IPS-20b (cell line): ENCODE results near the gene ATXN2L.
"Not testable (repeated sequence)": the region's sequence is repeated elsewhere in the genome, so short reads cannot be mapped to it uniquely, and the experiment has no call there.

ENCODE experiments used
- H3K27ac ChIP-seq: one replicate; pipeline ENCODE4 v1.5.1; 2013; ENCODE audit warnings: low read length
- H3K27me3 ChIP-seq: 2 replicates; pipeline ENCODE4 v1.6.1; 2013; ENCODE audit warnings: mild to moderate bottlenecking, low read length, inconsistent platforms; ENCODE audit not compliant: insufficient read depth
- H3K36me3 ChIP-seq: 2 replicates; pipeline ENCODE4 v1.6.1; 2013; ENCODE audit warnings: low read depth, mild to moderate bottlenecking, inconsistent platforms, low read length, moderate library complexity; ENCODE audit not compliant: insufficient read depth
- H3K4me1 ChIP-seq: 2 replicates; pipeline ENCODE4 v1.6.1; 2013; ENCODE audit warnings: mild to moderate bottlenecking, control low read depth, inconsistent platforms, low read length, moderate library complexity; ENCODE audit not compliant: insufficient read depth
- H3K4me3 ChIP-seq: 2 replicates; pipeline ENCODE4 v1.5.1; 2013; ENCODE audit warnings: mild to moderate bottlenecking, low read length, inconsistent platforms
- H3K9ac ChIP-seq: 2 replicates; pipeline ENCODE4 v1.6.1; 2013; ENCODE audit warnings: low read depth, mild to moderate bottlenecking, inconsistent platforms, low read length, moderate library complexity
- H3K9me3 ChIP-seq: 2 replicates; pipeline ENCODE4 v1.6.1; 2013; ENCODE audit warnings: mild to moderate bottlenecking, low read depth, low read length, inconsistent platforms; ENCODE audit not compliant: insufficient read depth

Gene ATXN2L

DNA sequence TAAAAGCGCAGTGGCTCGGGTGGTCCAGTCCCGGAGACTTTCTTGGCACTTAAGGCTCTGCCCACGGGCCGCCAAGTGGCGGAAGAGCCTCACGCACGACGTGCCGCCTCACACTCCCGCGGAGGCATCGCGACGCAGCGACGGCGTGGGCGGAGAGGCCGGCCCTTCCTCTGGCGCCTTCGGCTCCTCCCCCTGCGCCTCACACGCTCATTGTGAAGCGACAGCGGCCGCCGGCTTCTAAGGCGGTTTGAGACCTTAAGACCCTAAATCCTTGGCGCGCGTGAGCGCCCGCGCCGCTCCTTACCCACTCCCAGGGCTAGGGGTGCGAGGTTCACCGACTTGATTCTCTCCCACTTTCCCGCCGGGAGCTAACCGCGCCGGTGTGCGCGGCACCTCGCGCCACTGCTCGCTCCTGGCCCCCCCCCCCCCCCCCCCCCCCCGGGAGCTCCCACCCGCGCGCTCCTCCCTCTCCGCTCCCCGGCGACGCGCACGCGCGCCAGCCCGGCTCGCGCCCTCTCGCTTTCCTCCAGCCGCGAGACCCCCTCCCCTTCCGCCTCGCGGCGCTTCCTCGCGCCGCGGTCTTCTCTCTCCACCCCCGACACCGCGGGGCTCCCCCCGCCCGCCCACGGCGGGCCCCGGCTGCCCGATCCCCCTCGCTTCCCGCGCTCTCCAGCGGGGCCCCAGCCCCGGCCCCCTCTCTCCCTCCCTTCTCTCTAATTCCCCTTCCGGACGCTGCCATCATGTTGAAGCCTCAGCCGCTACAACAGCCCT lies at the start of gene ATXN2L:
TSS of gene ATXN2L (plus strand) at position 480 of the 771 bp plus-strand sequence. CDS start at position 741, 261 bp downstream.
- H3K4me3 ChIP-seq, result peak within 1 kb of the TSS; percentile 95
- no peaks in the 10 kb centered on the region for H3K27me3 ChIP-seq
- no peak within 1 kb of the TSS for H3K27ac ChIP-seq
- peaks cover 33% of the 10 kb centered on the region for H3K36me3 ChIP-seq
- H3K9ac ChIP-seq, result peak within 1 kb of the TSS; percentile 73
- peaks cover 7% of the 10 kb centered on the region for H3K4me1 ChIP-seq
- no peaks in the 10 kb centered on the region for H3K9me3 ChIP-seq

DNA sequence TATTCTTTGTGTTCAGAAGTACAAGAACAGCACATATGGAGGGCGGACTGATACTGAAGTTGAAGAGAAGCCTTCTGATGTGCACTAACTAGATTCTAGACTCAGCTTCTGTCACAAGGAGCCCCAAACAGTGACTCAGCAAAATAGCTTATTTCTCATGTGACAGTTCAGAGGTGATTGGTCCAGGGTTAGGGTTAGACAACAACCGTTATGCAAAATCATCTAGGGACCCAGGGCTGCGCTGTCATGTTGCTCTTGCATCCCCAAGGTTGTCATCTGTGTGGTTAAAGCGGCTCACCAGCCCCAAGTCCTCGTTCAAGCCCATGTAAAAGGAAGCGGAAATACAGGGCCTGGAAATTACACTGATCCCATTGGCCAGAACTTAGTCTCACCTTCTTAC lies 41.1 kb upstream of the ATXN2L start:
- not testable (repeated sequence) for H3K9ac ChIP-seq, H3K4me1 ChIP-seq, H3K27me3 ChIP-seq, H3K4me3 ChIP-seq, H3K36me3 ChIP-seq, H3K9me3 ChIP-seq, H3K27ac ChIP-seq

- H3K4me3 ChIP-seq, H3K27me3 ChIP-seq: not testable (repeated sequence)
Measured at GRCh38 chr16:28782357-28782756, 40.4 kb upstream of the ATXN2L start.

DNA sequence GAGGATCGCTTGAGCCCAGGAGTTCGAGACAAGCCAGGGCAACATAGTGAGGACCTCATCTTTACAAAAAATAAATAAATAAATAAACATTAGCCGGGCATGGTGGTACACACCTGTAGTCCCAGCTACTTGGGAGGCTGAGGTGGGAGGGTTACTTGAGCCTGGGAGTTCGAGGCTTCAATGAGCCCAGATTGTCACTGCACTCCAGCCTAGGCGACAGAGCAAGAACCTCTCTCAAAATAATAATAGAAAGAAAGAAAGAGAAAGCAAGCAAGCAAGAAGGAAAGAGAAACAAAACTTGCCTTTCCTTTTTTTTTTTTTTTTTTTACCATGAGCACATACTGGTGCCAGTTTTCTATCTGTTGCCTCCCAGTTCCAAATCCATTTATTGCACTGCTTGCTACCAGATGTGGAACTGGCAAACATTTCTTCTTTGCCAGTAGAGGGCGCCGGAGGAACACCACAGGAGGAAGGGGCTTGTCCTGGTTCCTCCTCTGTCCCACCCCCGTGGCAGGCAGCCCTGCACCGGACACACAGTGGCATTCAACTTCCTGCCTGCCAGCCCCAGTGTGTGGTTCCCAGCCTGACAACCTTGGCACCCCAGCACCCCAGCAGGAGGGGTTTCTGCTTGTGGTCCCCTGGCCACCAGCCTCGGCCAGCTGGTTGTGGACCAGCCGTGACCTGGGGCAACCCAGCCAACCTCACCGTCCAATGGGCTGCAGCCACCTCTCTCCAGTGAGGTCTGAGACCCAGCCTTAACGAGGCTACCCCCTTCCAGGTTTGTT lies 20.4 kb upstream of the ATXN2L start:
- H3K36me3 ChIP-seq, H3K27ac ChIP-seq, H3K4me1 ChIP-seq, H3K9me3 ChIP-seq, H3K4me3 ChIP-seq, H3K9ac ChIP-seq, H3K27me3 ChIP-seq: not testable (repeated sequence)

More at GRCh38 chr16:28782357-28782756, 40.4 kb upstream of the ATXN2L start:
- H3K9me3 ChIP-seq, H3K4me1 ChIP-seq, H3K9ac ChIP-seq, H3K27ac ChIP-seq, H3K36me3 ChIP-seq: not testable (repeated sequence)

GRCh38 chr16:28807445-28808120 lies 15.2 kb upstream of the ATXN2L start:
- not testable (repeated sequence) for H3K4me3 ChIP-seq, H3K27me3 ChIP-seq, H3K27ac ChIP-seq, H3K4me1 ChIP-seq, H3K9ac ChIP-seq, H3K36me3 ChIP-seq, H3K9me3 ChIP-seq

GRCh38 chr16:28820016-28820415 lies 2.8 kb upstream of the ATXN2L start:
- no peak overlapping the region for H3K9ac ChIP-seq
- H3K36me3 ChIP-seq, result peaks cover 6% of the 10 kb centered on the region
- H3K27me3 ChIP-seq, result no peaks in the 10 kb centered on the region
- no peaks in the 10 kb centered on the region for H3K9me3 ChIP-seq
- H3K27ac ChIP-seq, result no peak overlapping the region
- peaks cover 2% of the 10 kb centered on the region for H3K4me1 ChIP-seq
- no peak overlapping the region for H3K4me3 ChIP-seq

GRCh38 chr16:28820546-28820945 lies 2.3 kb upstream of the ATXN2L start:
- H3K4me3 ChIP-seq, H3K4me1 ChIP-seq, H3K9ac ChIP-seq, H3K27me3 ChIP-seq, H3K27ac ChIP-seq, H3K9me3 ChIP-seq: not testable (repeated sequence)
- peaks cover 11% of the 10 kb centered on the region for H3K36me3 ChIP-seq

GRCh38 chr16:28821874-28822519 lies 802 bp upstream of the ATXN2L start:
- H3K4me1 ChIP-seq, result peaks cover 7% of the 10 kb centered on the region
- H3K27me3 ChIP-seq, result no peaks in the 10 kb centered on the region
- peak overlapping the region; percentile 95 for H3K4me3 ChIP-seq
- H3K27ac ChIP-seq, result no peak overlapping the region
- peak overlapping the region; percentile 73 for H3K9ac ChIP-seq
- H3K36me3 ChIP-seq, result peaks cover 26% of the 10 kb centered on the region
- H3K9me3 ChIP-seq, result no peaks in the 10 kb centered on the region

- Histone ChIP-seq H3K27me3 (no peaks in the 10 kb centered on the region), H3K9me3 (no peaks in the 10 kb centered on the region), H3K9ac (peak overlapping the region; percentile 73), H3K27ac (no peak overlapping the region), H3K4me3 (peak overlapping the region; percentile 95), H3K36me3 (peaks cover 40% of the 10 kb centered on the region), H3K4me1 (peaks cover 7% of the 10 kb centered on the region)
Measured at GRCh38 chr16:28823291-28823872, 583 bp downstream of the ATXN2L start.

DNA sequence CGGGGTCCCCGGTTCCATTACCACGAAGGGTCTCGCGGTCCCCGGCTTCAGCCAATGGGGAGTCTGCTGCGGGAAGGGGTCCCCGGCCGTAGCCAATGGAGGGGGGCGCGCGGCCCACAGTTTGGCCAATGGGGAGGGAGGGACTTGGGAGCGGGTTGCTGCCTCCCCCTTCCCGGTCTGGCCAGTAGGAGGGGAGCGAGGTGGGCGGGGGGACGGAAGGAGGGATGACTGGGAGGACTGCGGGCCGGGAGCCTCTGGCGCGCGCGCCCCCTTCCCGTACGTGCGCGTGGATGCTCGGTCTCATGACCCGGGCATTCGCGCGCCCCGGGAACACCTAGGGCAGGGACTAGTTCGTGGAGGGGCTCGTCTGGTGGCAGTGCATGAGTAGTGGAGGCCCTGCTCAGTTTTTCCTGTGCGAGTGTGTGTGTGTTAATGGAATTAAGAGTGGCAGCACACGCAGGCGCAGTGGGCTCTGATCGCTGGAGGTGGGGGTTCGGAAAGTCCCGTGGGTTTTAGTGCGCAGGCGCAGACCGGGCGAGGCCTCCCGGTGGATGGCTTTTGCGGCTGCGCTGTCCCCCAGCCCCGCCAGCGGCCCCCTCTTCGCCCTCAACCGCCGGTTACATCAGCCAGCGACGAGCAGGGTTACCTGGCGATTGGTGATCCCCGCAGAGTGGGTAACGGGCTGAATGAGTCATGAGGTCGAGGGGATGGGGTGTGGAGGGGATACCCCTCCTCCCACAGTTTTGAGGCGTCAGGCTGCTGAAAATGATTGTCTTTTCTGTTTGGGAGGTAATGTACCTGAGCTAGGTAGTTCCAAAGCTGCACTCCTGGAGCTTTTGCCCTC lies 1.3 kb downstream of the ATXN2L start:
- Histone ChIP-seq H3K36me3 (peaks cover 47% of the 10 kb centered on the region), H3K27me3 (no peaks in the 10 kb centered on the region), H3K4me1 (peaks cover 7% of the 10 kb centered on the region), H3K4me3 (peak overlapping the region; percentile 95), H3K27ac (peak overlapping the region; percentile 87), H3K9ac (peak overlapping the region; percentile 99), H3K9me3 (no peaks in the 10 kb centered on the region)

DNA sequence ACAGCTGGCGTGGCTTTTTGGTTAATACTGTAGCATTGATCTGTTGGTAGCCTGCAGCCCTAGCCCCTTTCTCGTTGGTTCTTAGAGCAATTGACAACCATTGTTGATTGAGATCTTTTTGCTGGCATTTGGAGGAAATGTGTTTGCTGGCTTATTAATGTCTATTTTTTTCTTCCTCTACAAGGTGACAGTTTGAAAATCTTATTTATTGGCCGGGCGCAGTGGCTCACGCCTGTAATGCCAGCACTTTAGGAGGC lies 1.8 kb downstream of the ATXN2L start:
- peak overlapping the region; percentile 95 for H3K4me3 ChIP-seq
- H3K9me3 ChIP-seq, result no peaks in the 10 kb centered on the region
- peak overlapping the region; percentile 87 for H3K27ac ChIP-seq
- no peaks in the 10 kb centered on the region for H3K27me3 ChIP-seq
- peaks cover 7% of the 10 kb centered on the region for H3K4me1 ChIP-seq
- H3K36me3 ChIP-seq, result peaks cover 52% of the 10 kb centered on the region
- peak overlapping the region; percentile 99 for H3K9ac ChIP-seq
